ENCODE measurements around the gene ATP1B4.

GRCh38 chrX:120332394-120332793 is 29.5 kb upstream of the ATP1B4 start:
- TF ChIP-seq CTCF (IDR thresholded peaks at IDR 0.05; ENCODE audit: control extremely low read depth in 1 of 3, insufficient read depth in 1 of 3, low read depth in 1 of 3, low read length in 3 of 3) (no peak), HDAC6 (IDR thresholded peaks at IDR 0.05; ENCODE audit: low read depth, low read length) (no peak), ZNF274 (IDR thresholded peaks at IDR 0.05; ENCODE audit: borderline replicate concordance, extremely low read depth, low read length) (no peak), BRCA1 (IDR thresholded peaks at IDR 0.05; ENCODE audit: low read depth, low read length) (no peak), SIX5 (IDR thresholded peaks at IDR 0.05; ENCODE audit: low read depth, low read length) (no peak), TCF12 (IDR thresholded peaks at IDR 0.05; ENCODE audit: low read depth, low read length) (no peak), POLR2A (IDR thresholded peaks at IDR 0.05; ENCODE audit: control extremely low read depth in 1 of 2, low read depth in 2 of 2, low read length in 2 of 2) (no peak), EGR1 (IDR thresholded peaks at IDR 0.05; ENCODE audit: borderline replicate concordance, low read depth, low read length) (no peak)
- TF ChIP-seq, protein P1, sequence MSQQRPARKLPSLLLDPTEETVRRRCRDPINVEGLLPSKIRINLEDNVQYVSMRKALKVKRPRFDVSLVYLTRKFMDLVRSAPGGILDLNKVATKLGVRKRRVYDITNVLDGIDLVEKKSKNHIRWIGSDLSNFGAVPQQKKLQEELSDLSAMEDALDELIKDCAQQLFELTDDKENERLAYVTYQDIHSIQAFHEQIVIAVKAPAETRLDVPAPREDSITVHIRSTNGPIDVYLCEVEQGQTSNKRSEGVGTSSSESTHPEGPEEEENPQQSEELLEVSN (IDR thresholded peaks at IDR 0.05) = no peak
